Measurements from ENCODE around the gene SETBP1.
"Not testable (repeated sequence)": the region's sequence is repeated elsewhere in the genome, so short reads cannot be mapped to it uniquely, and the experiment has no call there.

Gene SETBP1

DNA sequence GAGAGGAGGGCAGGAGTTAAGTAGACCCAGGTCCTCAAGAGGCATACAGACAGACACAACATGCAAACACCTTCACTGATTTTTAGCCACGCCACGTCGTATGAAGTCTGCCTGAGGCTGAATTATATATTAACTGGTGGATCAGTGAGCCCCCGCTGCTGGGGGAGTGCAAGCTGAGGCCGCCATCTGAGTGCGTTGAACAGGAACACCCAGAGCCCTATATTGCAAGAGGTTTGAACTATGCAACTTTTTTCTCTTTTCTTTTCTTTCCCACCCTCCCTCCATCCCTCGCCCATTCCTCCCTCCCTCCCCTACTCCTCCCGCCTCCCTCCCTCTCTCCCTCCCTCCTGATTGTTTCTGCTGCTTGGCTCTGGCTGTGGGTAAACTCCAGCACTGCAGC lies 30.2 kb downstream of the SETBP1 start:
- no peak overlapping the region for H3K27ac ChIP-seq (ENCODE audit: low read length)
- no peak overlapping the region for H3K9ac ChIP-seq (ENCODE audit: low read depth, low read length)
- H3K9me3 ChIP-seq (ENCODE audit: insufficient read depth, low read depth, low read length): no peaks in the 10 kb centered on the region
- no peaks in the 10 kb centered on the region for H3K36me3 ChIP-seq (ENCODE audit: insufficient read depth, low read depth, low read length)
- H3K4me3 ChIP-seq (ENCODE audit: low read length): no peak overlapping the region
- H3K27me3 ChIP-seq (ENCODE audit: insufficient read depth, low read length): no peaks in the 10 kb centered on the region
- H3K4me1 ChIP-seq (ENCODE audit: insufficient read depth, low read length): peaks cover 24% of the 10 kb centered on the region

DNA sequence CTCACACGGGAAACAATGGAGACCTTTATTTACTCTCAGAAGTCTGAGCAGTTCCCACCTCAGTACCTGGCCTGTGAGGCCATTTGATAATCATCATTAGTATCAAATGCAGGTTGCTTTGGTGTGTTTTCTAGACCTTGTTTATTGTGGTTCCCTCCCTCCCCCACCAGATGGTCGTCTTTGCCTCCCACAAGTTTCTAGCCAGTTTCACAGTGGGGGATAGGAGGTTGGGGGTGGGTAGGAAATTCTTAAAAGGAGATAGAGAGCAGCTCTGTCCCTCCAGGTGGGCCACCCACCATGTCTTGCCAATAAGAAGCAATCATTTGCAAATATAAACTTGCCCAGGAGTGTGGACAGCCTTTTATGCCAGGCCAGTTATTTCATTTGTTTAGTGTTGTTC lies 31.3 kb downstream of the SETBP1 start:
- peak overlapping the region; percentile 41; the same call in 1 of the 2 replicates for H3K9ac ChIP-seq (ENCODE audit: low read depth, low read length)
- H3K4me3 ChIP-seq (ENCODE audit: low read length): peak overlapping the region; percentile 24; the same call in 1 of the 2 replicates
- peaks cover 28% of the 10 kb centered on the region for H3K4me1 ChIP-seq (ENCODE audit: insufficient read depth, low read length)
- H3K9me3 ChIP-seq (ENCODE audit: insufficient read depth, low read depth, low read length): no peaks in the 10 kb centered on the region
- H3K27ac ChIP-seq (ENCODE audit: low read length): peak overlapping the region; percentile 27
- H3K36me3 ChIP-seq (ENCODE audit: insufficient read depth, low read depth, low read length): no peaks in the 10 kb centered on the region
- no peaks in the 10 kb centered on the region for H3K27me3 ChIP-seq (ENCODE audit: insufficient read depth, low read length)

DNA sequence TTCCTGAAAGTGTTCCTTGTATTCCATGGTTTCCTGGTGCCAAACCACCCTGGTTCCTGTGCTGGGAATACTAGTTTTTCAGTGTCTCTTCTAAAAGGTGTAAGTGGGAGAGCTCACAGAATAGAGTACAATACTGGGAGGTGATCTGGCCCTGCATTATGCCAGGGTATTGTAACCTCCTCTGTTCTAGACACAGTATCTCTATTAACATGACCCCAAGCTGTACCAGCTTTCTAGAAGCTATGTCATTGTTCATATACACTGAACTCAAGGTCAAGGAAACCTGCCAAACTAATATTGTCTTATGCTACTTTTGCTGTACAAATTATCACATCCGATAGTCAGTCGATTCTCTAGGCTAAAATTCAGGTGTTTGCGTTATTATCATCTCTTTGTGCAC lies 32.7 kb downstream of the SETBP1 start:
- Histone ChIP-seq H3K27me3 (ENCODE audit: insufficient read depth, low read length) (no peaks in the 10 kb centered on the region), H3K4me1 (ENCODE audit: insufficient read depth, low read length) (peaks cover 28% of the 10 kb centered on the region), H3K36me3 (ENCODE audit: insufficient read depth, low read depth, low read length) (no peaks in the 10 kb centered on the region), H3K9ac (ENCODE audit: low read depth, low read length) (no peak overlapping the region), H3K4me3 (ENCODE audit: low read length) (no peak overlapping the region), H3K9me3 (ENCODE audit: insufficient read depth, low read depth, low read length) (no peaks in the 10 kb centered on the region), H3K27ac (ENCODE audit: low read length) (no peak overlapping the region)

DNA sequence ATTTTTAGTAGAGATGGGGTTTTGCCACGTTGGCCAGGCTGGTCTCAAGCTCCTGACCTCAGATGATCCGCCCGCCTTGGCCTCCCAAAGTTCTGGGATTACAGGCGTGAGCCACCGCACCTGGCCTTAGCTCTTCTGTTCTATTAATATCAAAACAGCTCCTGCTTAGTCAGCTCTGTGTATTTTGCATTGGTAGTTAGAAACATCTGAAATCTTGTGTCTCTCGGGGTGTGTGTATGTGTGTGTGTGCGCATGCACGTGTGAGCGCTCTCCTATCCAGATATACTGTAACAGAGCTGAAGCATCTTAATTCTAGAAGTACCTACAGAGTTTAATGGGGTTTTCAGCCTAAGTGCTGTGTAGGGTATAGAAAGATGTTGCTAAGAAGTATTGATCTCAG lies 33.7 kb downstream of the SETBP1 start:
- H3K27me3 ChIP-seq (ENCODE audit: insufficient read depth, low read length): no peaks in the 10 kb centered on the region
- H3K27ac ChIP-seq (ENCODE audit: low read length): no peak overlapping the region
- H3K9ac ChIP-seq (ENCODE audit: low read depth, low read length): no peak overlapping the region
- peaks cover 28% of the 10 kb centered on the region for H3K4me1 ChIP-seq (ENCODE audit: insufficient read depth, low read length)
- no peak overlapping the region for H3K4me3 ChIP-seq (ENCODE audit: low read length)
- no peaks in the 10 kb centered on the region for H3K9me3 ChIP-seq (ENCODE audit: insufficient read depth, low read depth, low read length)
- no peaks in the 10 kb centered on the region for H3K36me3 ChIP-seq (ENCODE audit: insufficient read depth, low read depth, low read length)

DNA sequence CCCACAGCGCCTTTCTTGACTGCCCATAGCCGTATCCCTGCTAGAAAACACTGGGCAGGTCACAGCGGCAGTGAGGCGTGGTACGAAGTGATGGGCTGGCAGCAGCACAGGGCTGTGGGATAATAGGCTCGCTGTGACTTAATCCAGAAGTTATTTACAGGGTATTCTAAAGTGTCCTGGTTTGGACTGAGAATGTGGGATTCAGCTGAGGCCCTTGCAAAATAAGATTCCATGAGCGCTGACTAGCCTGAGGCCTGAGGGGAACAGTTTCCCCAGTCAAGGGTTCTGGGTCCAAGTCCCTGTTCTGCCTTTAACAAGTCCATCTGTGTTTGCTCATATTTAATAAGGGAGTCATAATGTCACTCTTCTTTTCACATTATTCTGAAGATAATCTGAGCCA lies 34.6 kb downstream of the SETBP1 start:
- Histone ChIP-seq H3K4me1 (ENCODE audit: insufficient read depth, low read length) (peaks cover 28% of the 10 kb centered on the region), H3K9ac (ENCODE audit: low read depth, low read length) (no peak overlapping the region), H3K27ac (ENCODE audit: low read length) (no peak overlapping the region), H3K27me3 (ENCODE audit: insufficient read depth, low read length) (no peaks in the 10 kb centered on the region), H3K9me3 (ENCODE audit: insufficient read depth, low read depth, low read length) (no peaks in the 10 kb centered on the region), H3K36me3 (ENCODE audit: insufficient read depth, low read depth, low read length) (no peaks in the 10 kb centered on the region), H3K4me3 (ENCODE audit: low read length) (no peak overlapping the region)

DNA sequence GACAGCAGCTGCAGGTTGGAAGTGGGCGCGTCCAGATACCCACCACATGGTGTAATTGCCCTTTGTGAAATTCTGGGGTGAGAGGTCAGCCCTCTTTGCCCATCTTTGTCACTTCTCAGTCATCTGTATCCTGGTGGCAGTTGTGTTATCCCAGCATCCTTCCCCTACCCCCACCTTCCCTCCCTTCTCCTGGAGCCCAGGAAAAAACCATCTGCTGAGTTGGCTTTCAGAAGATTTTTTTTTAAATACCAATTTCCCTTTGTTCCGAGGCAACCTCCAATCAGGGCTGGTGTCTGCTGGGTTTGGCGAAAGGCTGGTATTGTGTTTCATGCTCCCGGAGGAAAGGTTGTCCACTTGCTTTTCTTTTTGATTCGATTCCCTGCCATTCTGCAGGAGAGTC lies 35.2 kb downstream of the SETBP1 start:
- H3K27ac ChIP-seq (ENCODE audit: low read length): no peak overlapping the region
- no peak overlapping the region for H3K9ac ChIP-seq (ENCODE audit: low read depth, low read length)

DNA sequence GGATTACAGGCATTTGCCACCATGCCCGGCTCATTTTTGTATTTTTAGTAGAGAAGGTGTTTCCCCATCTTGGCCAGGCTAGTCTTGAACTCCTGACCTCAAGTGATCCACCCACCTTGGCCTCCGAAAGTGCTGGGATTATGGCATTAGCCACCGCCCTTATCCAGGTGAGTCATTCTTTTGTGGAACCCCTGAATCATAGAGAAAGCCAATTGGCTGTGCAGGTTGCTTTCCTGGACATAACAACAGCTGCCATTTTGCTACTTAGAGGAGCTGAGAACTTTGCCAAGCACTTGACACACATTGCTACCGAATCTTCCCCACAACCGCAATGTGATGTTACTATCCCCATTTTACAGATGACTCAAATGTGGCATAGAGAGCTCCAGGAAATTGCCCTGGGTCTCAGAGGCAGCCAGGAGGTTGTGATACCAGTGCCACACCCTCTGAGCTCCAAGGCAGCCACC lies 36.0 kb downstream of the SETBP1 start:
- Histone ChIP-seq H3K9me3 (ENCODE audit: insufficient read depth, low read depth, low read length) (no peaks in the 10 kb centered on the region), H3K27me3 (ENCODE audit: insufficient read depth, low read length) (no peaks in the 10 kb centered on the region), H3K4me3 (ENCODE audit: low read length) (no peak overlapping the region), H3K9ac (ENCODE audit: low read depth, low read length) (no peak overlapping the region), H3K36me3 (ENCODE audit: insufficient read depth, low read depth, low read length) (no peaks in the 10 kb centered on the region), H3K4me1 (ENCODE audit: insufficient read depth, low read length) (peaks cover 31% of the 10 kb centered on the region), H3K27ac (ENCODE audit: low read length) (no peak overlapping the region)

More for the DNA sequence above, 35.2 kb downstream of the SETBP1 start:
- H3K27me3 ChIP-seq (ENCODE audit: insufficient read depth, low read length): no peaks in the 10 kb centered on the region
- no peaks in the 10 kb centered on the region for H3K36me3 ChIP-seq (ENCODE audit: insufficient read depth, low read depth, low read length)
- no peak overlapping the region for H3K4me3 ChIP-seq (ENCODE audit: low read length)
- no peaks in the 10 kb centered on the region for H3K9me3 ChIP-seq (ENCODE audit: insufficient read depth, low read depth, low read length)
- H3K4me1 ChIP-seq (ENCODE audit: insufficient read depth, low read length): peaks cover 28% of the 10 kb centered on the region

DNA sequence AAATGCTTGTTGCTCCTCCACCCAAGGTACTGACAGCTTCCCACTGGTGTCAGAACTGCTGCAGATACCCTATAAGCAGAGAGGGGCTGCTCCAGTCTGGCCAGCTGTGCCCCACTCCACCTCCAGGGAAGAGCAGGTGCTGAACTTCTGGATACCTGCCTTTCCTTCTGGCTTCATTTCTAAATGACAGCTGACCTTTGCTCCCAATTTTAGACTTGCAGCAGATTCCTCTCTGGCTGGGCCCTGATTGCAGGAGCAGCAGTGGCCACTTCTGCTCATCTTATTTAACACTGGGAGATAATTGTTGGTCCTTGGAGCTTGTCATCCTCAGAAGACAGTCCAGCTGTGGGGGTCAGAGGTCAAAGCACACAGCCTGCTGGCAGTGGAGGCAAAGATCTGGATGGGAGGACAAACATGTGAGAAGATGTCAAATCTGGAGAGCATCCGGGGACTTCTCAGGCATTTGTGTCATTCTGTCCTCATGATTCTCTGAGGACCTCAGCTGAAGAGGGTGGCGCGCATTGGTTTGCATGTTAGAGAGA lies 38.9 kb downstream of the SETBP1 start:
- no peak overlapping the region for H3K9ac ChIP-seq (ENCODE audit: low read depth, low read length)
- no peaks in the 10 kb centered on the region for H3K36me3 ChIP-seq (ENCODE audit: insufficient read depth, low read depth, low read length)
- H3K27ac ChIP-seq (ENCODE audit: low read length): no peak overlapping the region
- H3K27me3 ChIP-seq (ENCODE audit: insufficient read depth, low read length): no peaks in the 10 kb centered on the region
- H3K9me3 ChIP-seq (ENCODE audit: insufficient read depth, low read depth, low read length): no peaks in the 10 kb centered on the region
- peaks cover 36% of the 10 kb centered on the region; the same call in 1 of the 2 replicates for H3K4me1 ChIP-seq (ENCODE audit: insufficient read depth, low read length)
- no peak overlapping the region for H3K4me3 ChIP-seq (ENCODE audit: low read length)

DNA sequence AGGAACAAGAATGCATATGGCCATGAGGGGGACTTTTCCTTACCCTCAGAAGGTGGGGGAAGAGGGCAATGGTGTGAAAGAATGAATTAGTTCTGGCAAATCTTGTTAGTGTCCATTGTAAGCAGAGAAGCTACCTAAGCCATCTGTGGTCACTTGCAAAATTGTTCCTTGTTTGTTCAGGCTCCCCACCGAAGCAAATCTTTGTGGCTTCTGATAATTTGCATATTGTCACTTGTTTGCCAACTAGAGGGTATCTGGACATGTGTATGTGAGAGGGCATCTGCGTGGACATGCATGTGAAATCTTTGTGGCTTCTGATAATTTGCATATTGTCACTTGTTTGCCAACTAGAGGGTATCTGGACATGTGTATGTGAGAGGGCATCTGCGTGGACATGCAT lies 41.1 kb downstream of the SETBP1 start:
- H3K9me3 ChIP-seq (ENCODE audit: insufficient read depth, low read depth, low read length); H3K27me3 ChIP-seq (ENCODE audit: insufficient read depth, low read length); H3K9ac ChIP-seq (ENCODE audit: low read depth, low read length); H3K36me3 ChIP-seq (ENCODE audit: insufficient read depth, low read depth, low read length); H3K27ac ChIP-seq (ENCODE audit: low read length); H3K4me3 ChIP-seq (ENCODE audit: low read length): not testable (repeated sequence)
- peaks cover 19% of the 10 kb centered on the region; the same call in 1 of the 2 replicates for H3K4me1 ChIP-seq (ENCODE audit: insufficient read depth, low read length)

DNA sequence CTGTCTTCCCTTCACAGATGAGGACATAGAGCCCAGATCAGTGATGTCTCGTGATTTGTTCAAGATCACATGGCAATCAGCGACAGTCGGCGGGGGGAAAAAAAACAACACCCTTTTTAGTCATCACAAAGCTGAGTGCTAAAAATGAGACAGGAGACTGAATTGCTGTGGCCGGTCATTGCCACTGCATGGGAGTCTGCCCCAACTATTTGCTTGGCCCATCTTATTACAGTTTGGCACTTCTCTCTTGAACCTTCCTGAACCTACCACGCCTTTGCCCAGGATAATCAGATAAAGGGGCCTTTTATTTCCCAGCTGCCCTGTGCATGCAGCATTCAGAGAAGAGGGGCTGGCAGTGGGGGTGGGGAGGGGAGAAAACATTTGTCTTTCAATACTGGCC lies 42.7 kb downstream of the SETBP1 start:
- H3K4me1 ChIP-seq (ENCODE audit: insufficient read depth, low read length): peaks cover 19% of the 10 kb centered on the region; the same call in 1 of the 2 replicates
- no peaks in the 10 kb centered on the region for H3K36me3 ChIP-seq (ENCODE audit: insufficient read depth, low read depth, low read length)
- H3K27ac ChIP-seq (ENCODE audit: low read length): no peak overlapping the region
- H3K9me3 ChIP-seq (ENCODE audit: insufficient read depth, low read depth, low read length): no peaks in the 10 kb centered on the region
- no peak overlapping the region for H3K4me3 ChIP-seq (ENCODE audit: low read length)
- H3K9ac ChIP-seq (ENCODE audit: low read depth, low read length): peak overlapping the region; percentile 24; the same call in 1 of the 2 replicates
- no peaks in the 10 kb centered on the region for H3K27me3 ChIP-seq (ENCODE audit: insufficient read depth, low read length)

DNA sequence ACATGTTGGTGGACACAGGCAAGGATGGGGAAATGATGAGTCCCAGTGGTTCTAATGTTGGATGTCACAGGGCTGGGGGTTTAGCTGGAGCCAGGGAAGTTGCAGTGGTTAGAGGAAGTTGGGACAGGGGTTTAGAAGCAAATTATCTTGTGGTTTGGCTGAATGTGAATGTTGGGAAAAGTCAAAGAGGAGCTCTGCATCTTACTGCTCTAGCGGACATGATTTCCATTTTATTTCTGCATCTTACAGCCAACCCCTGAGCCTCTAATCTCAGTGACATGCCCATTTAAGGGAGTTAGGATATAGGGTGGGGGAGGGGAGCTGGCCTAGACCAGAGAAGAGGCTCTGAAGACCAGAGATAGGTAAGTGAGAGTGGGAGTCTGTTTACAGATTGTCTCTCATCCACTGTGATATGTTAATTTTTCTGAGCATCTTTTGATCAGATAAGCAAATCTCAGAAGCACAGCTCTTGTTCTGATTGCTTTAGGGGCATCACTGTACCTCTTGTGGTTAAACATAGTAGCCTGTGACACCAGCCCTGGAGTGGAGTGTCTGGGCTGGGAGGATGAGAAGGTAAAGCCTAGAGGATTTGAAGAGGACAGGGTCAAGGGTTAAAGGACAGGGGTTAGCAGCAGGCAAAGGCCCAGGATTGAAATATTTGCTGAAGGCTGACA lies 43.6 kb downstream of the SETBP1 start:
- H3K9ac ChIP-seq (ENCODE audit: low read depth, low read length): peak overlapping the region; percentile 24; the same call in 1 of the 2 replicates
- no peak overlapping the region for H3K27ac ChIP-seq (ENCODE audit: low read length)
- H3K4me1 ChIP-seq (ENCODE audit: insufficient read depth, low read length): peaks cover 19% of the 10 kb centered on the region; the same call in 1 of the 2 replicates
- H3K9me3 ChIP-seq (ENCODE audit: insufficient read depth, low read depth, low read length): no peaks in the 10 kb centered on the region
- H3K4me3 ChIP-seq (ENCODE audit: low read length): no peak overlapping the region
- no peaks in the 10 kb centered on the region for H3K36me3 ChIP-seq (ENCODE audit: insufficient read depth, low read depth, low read length)
- H3K27me3 ChIP-seq (ENCODE audit: insufficient read depth, low read length): no peaks in the 10 kb centered on the region
